HG03095 (cell line): ENCODE measurements around the gene TSPAN14.
"Not testable (repeated sequence)": the region's sequence is repeated elsewhere in the genome, so short reads cannot be mapped to it uniquely, and the experiment has no call there.

Experiments
- ATAC-seq: cut with Tn5 transposase; IDR thresholded peaks from one replicate; pipeline ENCODE4 v1.9.1; 2021; ENCODE audit warnings: moderate library complexity; ENCODE audit not compliant: unreplicated experiment

TSPAN14 gene

GRCh38 chr10:80520661-80521470 is 66.8 kb downstream of the TSPAN14 start:
- ATAC-seq: no peak

DNA sequence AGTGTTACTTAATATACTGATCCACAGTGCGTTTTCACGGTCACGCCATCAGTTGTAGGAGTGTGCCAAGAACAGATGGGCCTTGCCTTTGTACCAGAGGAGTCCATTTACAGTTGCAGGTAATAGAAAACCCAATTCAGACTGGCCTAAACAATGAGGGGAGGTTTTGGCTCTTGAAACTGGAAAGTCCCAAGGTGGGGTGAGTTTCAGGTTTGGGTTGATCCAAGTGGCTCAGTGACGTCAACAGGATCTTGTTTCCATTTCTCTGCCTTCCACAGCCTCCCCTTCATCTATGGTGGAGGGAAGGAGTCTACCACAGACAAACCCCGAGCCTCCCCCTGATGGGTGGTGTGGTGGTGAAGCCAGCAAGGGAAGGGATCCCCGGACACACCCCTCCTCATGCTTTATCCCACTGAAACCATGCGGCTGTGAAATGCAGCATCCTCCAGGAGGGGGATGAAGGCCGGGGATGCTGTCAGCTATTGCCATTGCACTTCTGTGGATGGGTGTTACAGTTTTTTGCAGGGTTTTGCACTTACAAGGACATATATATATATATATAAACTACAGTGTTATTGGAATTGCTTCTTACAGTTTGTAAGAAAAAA is 68.8 kb downstream of the TSPAN14 start:
- no peak for ATAC-seq

- ATAC-seq: no peak
Observed at GRCh38 chr10:80523773-80524172, 69.7 kb downstream of the TSPAN14 start.

GRCh38 chr10:80524190-80524909 is 70.2 kb downstream of the TSPAN14 start:
- ATAC-seq: no peak

DNA sequence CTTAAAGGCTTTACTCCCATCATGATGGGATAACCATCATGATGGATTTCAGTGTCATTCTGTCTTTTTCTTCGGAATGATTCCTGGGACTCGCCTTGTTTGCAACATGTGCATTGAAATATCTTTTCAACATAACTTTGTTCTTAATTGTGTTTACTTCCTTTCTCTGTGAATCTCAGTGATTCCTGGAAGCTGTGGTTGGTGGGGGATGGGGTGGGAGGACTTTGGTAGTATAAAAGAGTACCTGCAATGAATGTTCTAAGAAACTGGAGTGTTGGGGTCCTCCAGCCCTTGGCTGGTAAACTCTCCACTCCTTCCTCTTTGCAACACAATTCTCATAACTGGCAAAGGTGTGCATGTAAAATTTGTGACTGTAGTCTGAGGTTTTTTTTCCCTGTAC is 72.1 kb downstream of the TSPAN14 start:
- ATAC-seq: no peak

DNA sequence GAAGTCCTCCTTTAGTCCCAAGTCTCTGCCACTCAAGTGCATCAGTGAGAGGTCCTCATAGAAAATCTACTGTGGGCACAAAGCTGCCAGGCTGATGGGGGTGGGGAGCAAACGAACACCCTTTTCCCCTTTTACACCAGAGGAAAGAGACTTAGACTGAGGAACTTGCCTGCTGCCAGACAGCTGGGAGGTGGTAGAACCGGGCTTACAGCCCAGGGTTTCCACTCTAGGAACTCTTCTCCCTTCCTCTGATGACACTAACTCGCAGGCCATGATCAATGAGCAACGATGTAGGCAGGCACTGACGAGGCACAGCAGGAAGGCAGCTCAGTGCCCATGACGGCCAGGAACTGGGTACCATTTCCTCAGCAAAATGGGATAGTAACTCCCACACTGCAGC is 72.6 kb downstream of the TSPAN14 start:
- no peak for ATAC-seq

GRCh38 chr10:80528185-80528700 is 74.1 kb downstream of the TSPAN14 start:
- ATAC-seq: no peak

DNA sequence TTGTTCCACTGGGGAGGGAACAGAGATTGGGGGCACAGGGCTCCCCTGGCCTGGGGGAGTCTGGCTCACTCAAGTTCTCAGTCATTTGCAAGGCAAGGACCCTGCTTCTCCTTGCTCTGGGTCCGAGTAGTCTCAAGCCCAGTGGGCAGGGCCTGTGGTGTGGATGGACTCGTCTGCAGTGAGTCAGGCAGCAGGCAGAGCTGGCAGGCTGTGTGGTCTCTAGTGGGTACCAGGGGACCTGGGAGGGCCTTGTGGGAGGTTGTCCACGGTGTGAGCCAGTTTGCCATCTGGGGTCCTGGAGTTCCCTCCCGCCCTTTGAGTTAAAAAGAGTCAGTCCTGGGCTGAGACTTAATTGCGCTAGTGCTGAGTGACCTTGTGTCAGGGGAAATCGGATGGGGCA is 74.8 kb downstream of the TSPAN14 start:
- no peak for ATAC-seq

GRCh38 chr10:80529604-80530003 is 75.5 kb downstream of the TSPAN14 start:
- no peak for ATAC-seq

DNA sequence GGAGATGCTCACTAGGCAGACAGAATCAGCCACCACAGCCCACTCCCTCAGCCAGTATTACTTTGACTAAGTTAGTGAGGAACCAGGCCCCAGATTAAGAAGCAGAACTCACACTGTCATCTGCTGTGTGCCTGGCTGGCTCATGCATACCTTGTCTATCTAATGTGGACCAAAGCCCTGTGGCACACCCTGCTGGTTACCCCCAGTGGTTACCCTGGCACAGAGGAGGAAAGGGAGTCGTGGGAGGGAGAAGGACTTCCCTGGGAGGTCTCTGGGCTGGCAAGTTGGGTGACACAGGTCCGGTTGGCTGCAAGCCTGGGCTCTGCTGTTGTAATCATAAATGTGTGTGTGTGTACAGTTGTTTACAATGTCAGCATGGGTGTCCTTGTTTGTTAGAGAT is 76.1 kb downstream of the TSPAN14 start:
- ATAC-seq: peak; percentile 58

DNA sequence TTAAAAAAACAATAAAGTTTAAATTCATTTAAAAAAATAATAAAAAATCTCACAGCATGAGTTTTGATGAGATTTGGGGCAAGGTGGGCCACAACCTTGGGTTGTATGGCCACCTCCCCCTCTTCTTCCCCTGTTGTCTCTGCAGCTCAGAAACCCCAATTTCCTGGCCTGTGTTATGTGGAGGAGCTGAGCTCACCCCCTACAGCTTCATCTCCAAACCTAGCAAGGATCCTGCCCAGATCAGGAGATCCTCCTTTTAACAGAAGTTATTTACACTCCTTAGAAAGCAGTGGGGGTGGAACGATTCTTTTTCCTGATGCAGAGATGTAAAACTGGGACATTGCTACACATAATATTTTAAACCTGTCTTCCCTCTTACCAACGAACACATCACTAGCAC is 76.7 kb downstream of the TSPAN14 start:
- no peak for ATAC-seq

- no peak for ATAC-seq
Observed at GRCh38 chr10:80532571-80532970, 78.5 kb downstream of the TSPAN14 start.

- not testable (repeated sequence) for ATAC-seq
Observed at GRCh38 chr10:80534059-80534458, 79.9 kb downstream of the TSPAN14 start.

DNA sequence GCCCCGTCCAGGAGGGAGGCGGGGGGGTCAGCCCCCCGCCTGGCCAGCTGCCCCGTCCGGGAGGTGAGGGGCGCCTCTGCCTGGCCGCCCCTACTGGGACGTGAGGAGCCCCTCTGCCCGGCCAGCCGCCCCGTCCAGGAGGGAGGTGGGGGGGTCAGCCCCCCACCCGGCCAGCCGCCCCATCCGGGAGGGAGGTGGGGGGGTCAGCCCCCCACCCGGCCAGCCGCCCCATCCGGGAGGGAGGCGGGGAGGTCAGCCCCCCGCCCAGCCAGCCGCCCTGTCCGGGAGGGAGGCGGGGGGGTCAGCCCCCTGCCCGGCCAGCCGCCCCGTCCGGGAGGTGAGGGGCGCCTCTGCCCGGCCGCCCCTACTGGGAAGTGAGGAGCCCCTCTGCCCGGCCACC is 80.5 kb downstream of the TSPAN14 start:
- not testable (repeated sequence) for ATAC-seq

GRCh38 chr10:80535671-80536360 is 81.7 kb downstream of the TSPAN14 start:
- peak; percentile 81 for ATAC-seq

- ATAC-seq: no peak
Observed at GRCh38 chr10:80536361-80536835, 82.3 kb downstream of the TSPAN14 start.

DNA sequence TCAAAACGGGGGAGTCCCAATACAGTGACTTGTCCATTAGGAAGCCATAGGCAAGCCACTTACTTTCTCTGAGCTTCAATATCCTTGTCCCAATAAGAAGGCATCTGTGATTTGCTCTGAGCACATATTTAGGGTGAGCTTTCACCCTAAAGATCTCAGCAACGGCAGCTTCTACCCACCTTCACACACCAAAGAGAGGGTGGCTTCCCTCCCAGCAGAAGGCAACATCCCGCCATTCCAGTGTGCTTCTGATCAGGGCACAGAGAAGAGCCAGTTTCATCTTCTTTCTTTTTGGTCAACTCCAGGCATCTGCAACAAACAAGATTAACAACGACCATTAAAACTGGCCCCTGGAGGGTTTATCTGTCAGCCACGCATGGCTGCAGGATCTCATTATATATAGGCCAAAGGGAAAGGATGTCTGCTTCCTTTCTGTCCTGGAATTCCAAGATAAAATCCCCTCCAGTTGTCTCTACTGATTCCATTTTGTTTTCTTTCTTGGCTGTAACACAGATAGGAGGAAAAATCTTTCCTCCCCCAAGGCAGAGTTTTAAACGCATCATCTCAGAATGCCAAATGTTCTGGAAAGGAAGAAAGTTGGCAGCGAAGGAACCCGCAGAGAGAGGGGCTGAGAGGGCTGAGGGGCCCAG is 83.1 kb downstream of the TSPAN14 start:
- ATAC-seq: no peak

DNA sequence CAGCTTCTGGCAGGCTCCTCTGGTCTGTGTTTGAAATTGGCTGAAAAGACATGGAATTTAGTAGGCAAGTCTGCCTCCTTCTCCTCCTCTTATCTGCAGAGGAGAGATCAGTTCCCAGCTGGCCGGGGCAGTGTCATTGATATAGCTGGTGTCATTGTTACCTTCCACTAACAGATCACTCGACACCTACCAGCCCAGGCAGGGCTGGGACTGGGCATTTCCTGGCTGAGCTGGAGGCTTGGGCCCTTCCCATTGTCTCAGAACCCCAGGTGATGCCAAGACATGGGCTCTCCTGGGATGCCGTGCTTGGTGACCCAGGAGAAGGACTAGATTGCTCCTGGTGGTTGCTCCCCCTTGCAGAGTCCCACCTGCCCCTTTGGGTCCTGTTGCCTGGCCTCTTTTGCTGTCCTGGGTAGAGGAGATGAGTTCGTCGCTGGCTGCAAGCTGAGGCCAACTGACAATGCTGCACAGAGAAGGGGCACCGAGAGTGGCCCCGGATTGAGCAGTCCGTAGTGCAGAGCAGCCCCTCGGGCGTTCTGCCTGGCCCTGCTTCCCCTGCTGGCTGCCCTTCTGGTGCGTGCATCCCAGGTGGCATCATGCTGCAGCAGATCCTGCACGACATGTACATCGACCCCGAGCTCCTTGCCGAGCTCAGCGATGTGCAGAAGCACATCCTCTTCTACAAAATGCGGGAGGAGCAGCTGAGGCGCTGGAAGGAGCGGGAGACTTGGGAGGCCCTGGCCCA is 83.8 kb downstream of the TSPAN14 start, which contains the start of gene SH2D4B:
Gene SH2D4B (plus strand): TSS at position 167 of the 745 bp plus-strand sequence. CDS start 430 bp downstream, at position 597.
- no peak for ATAC-seq

DNA sequence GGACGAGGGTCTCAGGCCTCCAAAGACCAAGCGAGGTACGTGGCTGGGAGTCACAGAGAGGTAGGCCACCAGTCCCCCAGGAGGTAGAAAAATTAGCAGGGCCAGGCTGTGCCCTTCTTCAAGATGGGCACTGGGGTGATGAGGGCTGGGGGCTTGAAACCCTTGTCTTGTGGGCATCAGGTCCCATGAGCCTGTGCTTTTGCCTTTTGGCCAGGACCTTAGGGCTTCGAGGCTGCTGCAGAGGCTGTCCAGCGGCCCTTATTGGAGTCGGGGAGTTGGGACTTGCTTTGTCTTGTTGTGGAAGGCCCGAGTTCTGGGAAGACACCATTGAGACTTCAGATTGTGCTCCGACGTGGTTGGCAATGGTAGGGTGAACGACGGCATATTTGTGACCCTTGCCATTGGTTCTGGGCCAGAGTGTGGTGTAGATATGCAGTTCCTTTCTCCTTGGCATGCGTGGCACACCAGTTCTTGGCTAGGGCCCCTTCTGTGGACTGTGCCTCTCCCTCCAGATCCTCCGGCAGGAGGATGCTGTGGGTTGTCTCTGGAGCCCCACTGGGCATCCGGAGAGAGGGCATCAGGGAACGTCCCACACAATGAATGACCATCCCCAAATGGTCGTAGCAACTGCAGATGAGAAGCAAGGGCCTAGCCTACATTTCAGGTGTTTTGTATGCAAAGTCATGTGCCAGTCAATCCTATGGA is 84.5 kb downstream of the TSPAN14 start:
- no peak for ATAC-seq
